Peyer's patch (tissue), 4 donors: Measurements from ENCODE around the gene TEX26.

Source experiments
- POLR2A ChIP-seq, 2 donors: fragments of 450-650 bp; IDR thresholded peaks; one replicate each; pipeline ENCODE4 v1.5.1; 2017; ENCODE audit warnings: antibody characterized with exemption in 2 of 2, mild to moderate bottlenecking in 2 of 2, moderate library complexity in 2 of 2
- TF ChIP-seq, protein P1 (sequence below), 6 experiments: fragments of 450-650 bp in 4 of 6; fragments of 200-600 bp in 2 of 6; sonication (generic) in 1 of 6; IDR thresholded peaks; one replicate each; pipeline ENCODE4 v1.5.1; 2017 to 2019; ENCODE audit warnings: antibody characterized with exemption in 6 of 6, mild to moderate bottlenecking in 3 of 6, moderate library complexity in 1 of 6

- TF ChIP-seq, protein P1, sequence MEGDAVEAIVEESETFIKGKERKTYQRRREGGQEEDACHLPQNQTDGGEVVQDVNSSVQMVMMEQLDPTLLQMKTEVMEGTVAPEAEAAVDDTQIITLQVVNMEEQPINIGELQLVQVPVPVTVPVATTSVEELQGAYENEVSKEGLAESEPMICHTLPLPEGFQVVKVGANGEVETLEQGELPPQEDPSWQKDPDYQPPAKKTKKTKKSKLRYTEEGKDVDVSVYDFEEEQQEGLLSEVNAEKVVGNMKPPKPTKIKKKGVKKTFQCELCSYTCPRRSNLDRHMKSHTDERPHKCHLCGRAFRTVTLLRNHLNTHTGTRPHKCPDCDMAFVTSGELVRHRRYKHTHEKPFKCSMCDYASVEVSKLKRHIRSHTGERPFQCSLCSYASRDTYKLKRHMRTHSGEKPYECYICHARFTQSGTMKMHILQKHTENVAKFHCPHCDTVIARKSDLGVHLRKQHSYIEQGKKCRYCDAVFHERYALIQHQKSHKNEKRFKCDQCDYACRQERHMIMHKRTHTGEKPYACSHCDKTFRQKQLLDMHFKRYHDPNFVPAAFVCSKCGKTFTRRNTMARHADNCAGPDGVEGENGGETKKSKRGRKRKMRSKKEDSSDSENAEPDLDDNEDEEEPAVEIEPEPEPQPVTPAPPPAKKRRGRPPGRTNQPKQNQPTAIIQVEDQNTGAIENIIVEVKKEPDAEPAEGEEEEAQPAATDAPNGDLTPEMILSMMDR (IDR thresholded peaks at IDR 0.05): no peak
- no peak for TF ChIP-seq POLR2A (IDR thresholded peaks at IDR 0.05)
Measured at GRCh38 chr13:30991922-30992321, 59.5 kb downstream of the TEX26 start.
